H7 (cell line): ENCODE results near the gene PRDX1. TPM values are rescaled to one million over a fixed set of nuclear protein-coding genes. Genes with fewer than 3 reads are reported as not detected.
"Not testable (repeated sequence)": the region's sequence is repeated elsewhere in the genome, so short reads cannot be mapped to it uniquely, and the experiment has no call there.

Source experiments
- DNase-seq: peaks from one replicate; pipeline ENCODE4 v3.0.0; 2012
- H3K27me3 ChIP-seq: 2 replicates; pipeline ENCODE4 v1.6.0; 2011; ENCODE audit warnings: mild to moderate bottlenecking, low read length; ENCODE audit not compliant: control insufficient read depth, insufficient read depth
- H3K36me3 ChIP-seq: replicated peaks from 2 replicates; pipeline ENCODE4 v1.5.1; 2011; ENCODE audit warnings: low read length; ENCODE audit not compliant: control insufficient read depth, insufficient read depth
- H3K4me3 ChIP-seq: 2 replicates; pipeline ENCODE4 v1.5.1; 2011; ENCODE audit warnings: low read depth, mild to moderate bottlenecking, control low read depth, low read length, moderate library complexity; ENCODE audit not compliant: insufficient read depth
- total RNA-seq: library from RNA; depleted of rRNA; stranded (reverse); fragments of >200 nt; shearing (Covaris generic); gene quantifications from 2 replicates; pipeline ENCODE4 v1.2.3, GENCODE V29; 2014; rRNA removed

The PRDX1 gene
- total RNA-seq, 1 experiment from 2014 or later, result 2,910 TPM

DNA sequence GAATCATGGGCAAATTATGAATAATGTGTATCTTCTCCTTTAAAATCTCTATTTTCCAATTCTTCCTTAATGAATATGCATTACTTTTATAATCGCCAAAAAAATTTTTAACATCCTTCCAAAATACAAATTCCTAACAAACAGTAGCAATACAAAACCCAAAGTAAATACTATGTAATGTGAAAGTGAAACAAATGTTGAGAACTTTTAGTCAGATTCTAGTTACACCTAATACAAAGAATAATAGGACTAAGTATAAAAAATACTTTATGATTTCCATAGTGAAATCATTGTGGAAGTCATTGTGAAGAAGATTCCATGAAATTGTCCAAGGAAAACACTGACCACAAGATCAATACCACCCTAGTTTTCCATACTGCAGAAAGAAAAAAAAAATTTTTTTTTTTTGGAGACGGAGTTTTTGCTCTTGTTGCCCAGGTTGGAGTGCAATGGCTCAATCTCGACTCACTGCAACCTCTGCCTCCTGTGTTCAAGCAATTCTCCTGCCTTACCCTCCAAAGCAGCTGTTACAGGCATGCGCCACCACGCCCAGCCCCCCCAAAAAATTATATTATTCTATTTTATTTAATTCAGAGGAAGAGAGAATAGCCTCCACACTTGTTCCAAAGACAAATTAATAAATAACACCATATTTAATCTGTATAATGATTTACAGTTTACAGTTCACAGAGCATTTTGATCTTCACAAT is 42.5 kb downstream of the PRDX1 start:
- Histone ChIP-seq H3K27me3 (no peaks in the 10 kb centered on the region), H3K4me3 (no peak overlapping the region), H3K36me3 (no peaks in the 10 kb centered on the region)
- no peak for DNase-seq

DNA sequence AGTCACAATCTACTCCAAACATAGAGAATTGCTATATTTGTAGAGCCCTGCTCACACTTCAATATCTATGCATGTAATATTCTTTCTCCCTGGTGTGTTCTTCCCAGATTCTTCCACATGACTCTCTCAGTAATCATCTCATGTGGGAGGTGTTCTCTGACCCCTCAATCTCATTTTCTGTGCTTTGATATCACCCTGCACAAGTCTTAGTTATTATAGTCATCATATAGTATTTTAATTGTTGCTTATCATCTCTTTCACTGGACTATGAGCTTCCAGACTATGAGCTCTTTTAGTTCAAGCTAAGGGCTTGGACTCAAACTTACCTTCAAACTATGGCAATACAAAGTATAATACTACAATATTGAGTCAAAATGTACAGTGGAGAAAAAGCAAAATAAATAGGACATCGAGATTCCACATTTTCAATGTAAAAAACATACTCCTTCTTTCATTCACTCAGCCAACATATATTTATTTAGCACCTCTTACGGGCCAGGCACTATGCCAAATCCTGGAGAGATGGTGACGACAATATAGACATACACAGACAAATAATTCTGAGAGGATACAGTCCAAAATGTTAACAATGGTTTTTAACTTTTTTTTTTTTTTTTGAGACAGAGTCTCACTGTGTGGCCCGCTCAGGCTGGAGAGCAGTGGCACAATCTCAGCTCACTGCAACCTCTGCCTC is 43.4 kb downstream of the PRDX1 start:
- Histone ChIP-seq H3K4me3 (no peak overlapping the region), H3K36me3 (no peaks in the 10 kb centered on the region), H3K27me3 (no peaks in the 10 kb centered on the region)
- DNase-seq, result no peak

DNA sequence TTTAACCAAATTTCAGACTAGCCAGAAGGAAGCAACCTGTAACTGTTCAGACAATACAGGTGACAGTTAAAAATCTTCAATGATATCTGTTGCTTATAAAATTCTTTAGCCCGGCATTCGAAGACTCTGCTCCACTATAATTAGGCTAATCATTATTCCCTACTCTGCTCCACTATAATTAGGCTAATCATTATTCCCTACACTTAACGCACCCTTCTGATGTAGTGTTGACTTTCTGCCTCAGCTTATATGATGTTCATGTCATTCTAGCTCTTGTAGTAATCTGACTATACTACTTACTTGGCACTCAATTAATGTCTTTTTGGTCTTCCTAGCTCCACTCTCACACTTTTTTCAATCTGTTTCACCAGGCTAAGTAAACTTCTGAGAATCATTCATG is 44.0 kb downstream of the PRDX1 start:
- no peaks in the 10 kb centered on the region for H3K27me3 ChIP-seq
- H3K36me3 ChIP-seq, result no peaks in the 10 kb centered on the region
- DNase-seq, result no peak
- H3K4me3 ChIP-seq, result no peak overlapping the region

DNA sequence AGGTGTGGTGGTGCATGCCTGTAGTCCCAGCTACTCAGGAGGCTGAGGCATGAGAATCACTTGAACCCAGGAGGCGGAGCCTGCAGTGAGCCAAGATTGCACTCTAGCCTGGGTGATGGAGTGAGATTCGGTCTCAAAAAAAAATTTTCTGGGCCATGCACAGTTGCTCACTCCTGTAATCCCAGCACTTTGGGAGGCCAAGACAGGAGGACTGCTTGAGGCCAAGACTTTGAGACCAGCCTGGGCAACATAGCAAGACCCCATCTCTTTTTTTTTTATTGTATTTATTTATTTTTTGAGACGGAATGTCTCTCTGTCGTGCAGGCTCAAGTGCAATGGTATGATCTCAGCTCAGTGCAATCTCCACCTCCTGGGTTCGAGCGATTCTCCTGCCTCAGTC is 47.5 kb downstream of the PRDX1 start:
- H3K36me3 ChIP-seq, DNase-seq, H3K4me3 ChIP-seq, H3K27me3 ChIP-seq: not testable (repeated sequence)

DNA sequence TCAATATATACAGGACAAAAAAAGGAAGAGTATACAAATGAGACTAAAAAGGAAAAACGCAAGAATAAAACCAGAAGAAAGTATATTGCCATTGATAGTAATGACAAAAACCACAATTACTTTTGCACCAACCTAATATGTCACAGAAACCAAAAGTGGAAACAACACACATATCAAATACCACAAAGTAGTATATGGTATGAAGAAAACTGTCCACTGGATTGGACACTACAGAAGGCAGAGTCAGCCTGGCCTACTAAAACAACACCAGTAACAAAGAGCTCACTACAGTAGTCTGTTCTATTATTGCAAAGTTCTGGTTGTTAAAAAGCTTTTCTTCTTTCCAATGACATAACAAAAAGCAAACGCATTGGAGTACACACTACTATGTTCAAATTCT is 48.4 kb downstream of the PRDX1 start:
- Histone ChIP-seq H3K27me3 (no peaks in the 10 kb centered on the region), H3K4me3 (no peak overlapping the region), H3K36me3 (no peaks in the 10 kb centered on the region)
- DNase-seq, result no peak

DNA sequence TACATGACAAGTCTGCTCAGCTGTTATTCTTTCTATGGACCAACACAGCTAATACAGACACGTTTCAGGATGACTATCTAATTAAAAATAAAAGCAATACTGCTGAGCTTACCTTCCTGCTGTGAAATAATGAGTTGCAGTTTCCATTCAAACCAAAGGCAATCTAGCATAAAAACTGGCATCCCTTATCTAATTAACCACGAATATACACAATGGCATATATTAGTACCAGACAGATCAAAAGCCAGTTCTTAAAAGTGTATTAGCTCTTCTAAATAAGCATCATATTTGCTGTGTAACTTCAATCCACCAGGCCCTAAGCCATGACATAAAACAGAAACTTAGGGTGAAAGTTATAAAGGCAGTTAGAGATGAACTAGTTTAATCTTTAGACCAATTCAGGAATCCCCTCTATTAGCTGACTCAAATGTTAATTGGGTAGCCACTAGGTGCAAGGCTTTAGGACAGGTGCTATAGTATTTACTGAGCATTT is 51.3 kb downstream of the PRDX1 start:
- no peaks in the 10 kb centered on the region for H3K36me3 ChIP-seq
- H3K4me3 ChIP-seq, result no peak overlapping the region
- DNase-seq, result no peak
- no peaks in the 10 kb centered on the region for H3K27me3 ChIP-seq

DNA sequence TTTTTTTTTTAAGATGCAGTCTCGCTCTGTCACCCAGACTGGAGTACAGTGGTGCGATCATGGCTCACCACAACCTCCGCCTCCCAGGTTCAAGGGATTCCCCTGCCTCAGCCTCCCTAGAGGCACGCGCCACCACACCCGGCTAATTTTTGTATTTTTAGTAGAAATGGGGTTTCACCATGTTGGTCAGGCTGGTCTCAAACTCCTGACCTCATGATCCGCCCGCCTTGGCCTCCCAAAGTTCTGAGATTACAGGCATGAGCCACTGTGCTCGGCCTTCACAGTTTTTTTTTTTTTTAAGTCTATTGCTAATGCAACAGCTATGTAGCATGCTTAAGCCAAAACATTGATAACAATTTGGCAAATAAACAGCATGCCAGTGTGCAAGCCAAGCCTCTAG is 54.3 kb downstream of the PRDX1 start:
- not testable (repeated sequence) for H3K36me3 ChIP-seq, H3K4me3 ChIP-seq, DNase-seq, H3K27me3 ChIP-seq

DNA sequence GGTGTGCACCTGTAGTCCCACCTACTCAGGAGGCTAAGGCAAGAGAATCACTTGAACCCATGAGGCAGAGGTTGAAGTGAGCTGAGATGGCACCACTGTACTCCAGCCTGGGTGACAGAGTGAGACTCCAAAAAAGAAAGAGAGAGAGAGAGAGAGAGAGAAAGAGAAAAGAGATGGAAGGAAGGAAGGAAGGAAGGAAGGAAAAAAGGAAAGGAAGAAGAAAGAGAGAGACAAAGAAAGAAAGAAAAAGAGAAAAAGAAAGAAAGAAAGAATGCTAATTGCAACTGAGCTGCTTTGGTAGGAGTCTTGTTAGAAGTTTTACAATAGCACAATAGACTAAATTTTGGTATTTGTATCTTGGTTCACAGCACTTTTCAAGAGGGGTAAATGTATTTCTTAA is 56.4 kb downstream of the PRDX1 start:
- Histone ChIP-seq H3K36me3 (no peaks in the 10 kb centered on the region), H3K27me3 (no peaks in the 10 kb centered on the region), H3K4me3 (no peak overlapping the region)
- no peak for DNase-seq

Other genes starting within 250 kb of the PRDX1 start
- gene HPDL, start 195.0 kb downstream of the PRDX1 start, total RNA-seq, result 87.5 and 134 TPM in 2 replicates
- gene TOE1, start 181.7 kb downstream of the PRDX1 start, total RNA-seq, result 17.0 and 20.2 TPM in 2 replicates
- gene MUTYH, start 181.4 kb downstream of the PRDX1 start, total RNA-seq, result 124 and 126 TPM in 2 replicates
- 14.5 and 17.7 TPM in 2 replicates for gene TESK2, start 30.7 kb downstream of the PRDX1 start, total RNA-seq
- gene CCDC163, start 21.8 kb downstream of the PRDX1 start, total RNA-seq, result 2.8 and 3.4 TPM in 2 replicates
- 10.5 and 11.7 TPM in 2 replicates for gene MMACHC, start 21.6 kb downstream of the PRDX1 start, total RNA-seq
- 371 and 395 TPM in 2 replicates for gene AKR1A1, start 28.9 kb upstream of the PRDX1 start, total RNA-seq
- gene NASP, start 62.2 kb upstream of the PRDX1 start, total RNA-seq, result 205 and 261 TPM in 2 replicates
- 3.0 and 7.4 TPM in 2 replicates for gene CCDC17, start 102.2 kb upstream of the PRDX1 start, total RNA-seq
- 156 and 178 TPM in 2 replicates for gene GPBP1L1, start 164.6 kb upstream of the PRDX1 start, total RNA-seq
- 143 and 144 TPM in 2 replicates for gene TMEM69, start 166.3 kb upstream of the PRDX1 start, total RNA-seq
- 5.8 and 6.8 TPM in 2 replicates for gene IPP, start 228.8 kb upstream of the PRDX1 start, total RNA-seq